MM.1S (cell line): ENCODE results near the gene ADAMTS6.

Experiments
- EZH2phosphoT487 ChIP-seq: fragments of 300-600 bp; sonication (generic); IDR thresholded peaks from 2 replicates; pipeline ENCODE4 v1.6.1; 2018; ENCODE audit warnings: antibody characterized with exemption, low read length
- TF ChIP-seq, protein P1 (sequence below): fragments of 300-600 bp; sonication (generic); IDR thresholded peaks from 2 replicates; pipeline ENCODE4 v1.5.1; 2016; ENCODE audit warnings: antibody characterized with exemption, low read length, mixed read lengths

DNA sequence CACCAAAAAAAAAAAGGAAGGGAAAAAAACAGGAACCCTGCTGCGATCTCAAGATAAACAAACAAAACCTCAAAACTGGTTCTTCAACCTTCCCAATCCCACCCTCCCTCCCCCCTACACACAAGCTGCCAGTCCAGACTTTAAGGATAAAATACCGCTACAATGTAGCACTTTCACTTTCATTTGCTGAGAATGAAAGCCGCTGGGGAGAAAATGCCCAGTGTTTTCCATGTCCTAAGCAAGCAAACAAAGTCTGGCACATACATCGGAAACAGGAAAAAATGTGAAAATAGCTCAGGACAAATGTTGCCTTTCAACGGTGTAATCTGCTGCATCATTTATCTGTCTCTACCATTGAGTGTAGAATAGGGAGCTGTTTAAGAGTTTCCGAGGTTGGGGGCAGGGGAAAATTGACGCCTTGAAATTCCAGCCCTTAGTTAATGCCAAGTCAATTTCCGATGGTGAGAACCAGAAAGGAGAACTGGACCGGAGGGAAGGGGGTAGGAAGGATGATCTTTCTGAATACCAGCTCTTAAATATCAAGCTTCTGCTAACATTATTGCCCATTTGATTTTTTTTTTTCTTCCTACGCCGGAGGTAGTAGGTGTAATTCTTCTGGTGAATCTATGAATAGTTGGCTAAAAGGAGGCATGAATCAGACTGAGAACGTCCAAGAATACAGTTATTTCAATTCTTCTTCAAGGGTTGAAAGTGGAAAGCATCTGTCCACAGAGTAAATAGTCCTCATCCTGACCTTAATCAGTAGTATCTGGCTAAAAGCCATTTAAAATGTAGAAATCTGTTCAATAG lies 1.2 kb upstream of the ADAMTS6 start:
- TF ChIP-seq, protein P1, sequence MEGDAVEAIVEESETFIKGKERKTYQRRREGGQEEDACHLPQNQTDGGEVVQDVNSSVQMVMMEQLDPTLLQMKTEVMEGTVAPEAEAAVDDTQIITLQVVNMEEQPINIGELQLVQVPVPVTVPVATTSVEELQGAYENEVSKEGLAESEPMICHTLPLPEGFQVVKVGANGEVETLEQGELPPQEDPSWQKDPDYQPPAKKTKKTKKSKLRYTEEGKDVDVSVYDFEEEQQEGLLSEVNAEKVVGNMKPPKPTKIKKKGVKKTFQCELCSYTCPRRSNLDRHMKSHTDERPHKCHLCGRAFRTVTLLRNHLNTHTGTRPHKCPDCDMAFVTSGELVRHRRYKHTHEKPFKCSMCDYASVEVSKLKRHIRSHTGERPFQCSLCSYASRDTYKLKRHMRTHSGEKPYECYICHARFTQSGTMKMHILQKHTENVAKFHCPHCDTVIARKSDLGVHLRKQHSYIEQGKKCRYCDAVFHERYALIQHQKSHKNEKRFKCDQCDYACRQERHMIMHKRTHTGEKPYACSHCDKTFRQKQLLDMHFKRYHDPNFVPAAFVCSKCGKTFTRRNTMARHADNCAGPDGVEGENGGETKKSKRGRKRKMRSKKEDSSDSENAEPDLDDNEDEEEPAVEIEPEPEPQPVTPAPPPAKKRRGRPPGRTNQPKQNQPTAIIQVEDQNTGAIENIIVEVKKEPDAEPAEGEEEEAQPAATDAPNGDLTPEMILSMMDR, result no peak
- TF ChIP-seq EZH2phosphoT487, result no peak
